Body of pancreas (tissue), 4 donors: ENCODE data around the gene CDS2.

ENCODE experiments used
- POLR2A ChIP-seq, 3 donors: fragments of 450-650 bp; IDR thresholded peaks; one replicate each; pipeline ENCODE4 v1.6.1; 2016; ENCODE audit warnings: antibody characterized with exemption in 3 of 3, mild to moderate bottlenecking in 2 of 3
- TF ChIP-seq, protein P1 (sequence below), 7 experiments: fragments of 450-650 bp in 4 of 7; fragments of 200-600 bp in 3 of 7; sonication (generic) in 3 of 7; IDR thresholded peaks; one replicate each; pipeline ENCODE4 v1.5.1; 2016 to 2019; ENCODE audit warnings: antibody characterized with exemption in 7 of 7

DNA sequence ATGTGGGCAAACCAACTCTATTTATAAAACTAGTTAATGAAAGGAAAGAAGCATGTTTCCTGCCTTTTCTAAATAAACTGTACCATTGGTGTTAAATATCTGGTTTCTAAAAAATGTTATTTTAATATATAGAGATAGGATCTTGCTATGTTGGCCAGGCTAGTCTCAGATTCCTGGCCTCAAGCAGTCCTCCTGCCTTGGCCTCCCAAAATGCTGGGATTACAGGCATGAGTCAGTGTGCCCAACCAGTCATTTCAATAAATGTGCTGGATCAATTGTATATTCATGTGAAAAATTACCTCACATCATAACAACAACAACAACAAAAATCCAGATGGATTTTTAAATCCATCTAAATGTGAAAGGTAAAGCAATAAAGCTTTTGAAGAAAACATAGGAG is 80.3 kb downstream of the CDS2 start:
- TF ChIP-seq, protein P1, sequence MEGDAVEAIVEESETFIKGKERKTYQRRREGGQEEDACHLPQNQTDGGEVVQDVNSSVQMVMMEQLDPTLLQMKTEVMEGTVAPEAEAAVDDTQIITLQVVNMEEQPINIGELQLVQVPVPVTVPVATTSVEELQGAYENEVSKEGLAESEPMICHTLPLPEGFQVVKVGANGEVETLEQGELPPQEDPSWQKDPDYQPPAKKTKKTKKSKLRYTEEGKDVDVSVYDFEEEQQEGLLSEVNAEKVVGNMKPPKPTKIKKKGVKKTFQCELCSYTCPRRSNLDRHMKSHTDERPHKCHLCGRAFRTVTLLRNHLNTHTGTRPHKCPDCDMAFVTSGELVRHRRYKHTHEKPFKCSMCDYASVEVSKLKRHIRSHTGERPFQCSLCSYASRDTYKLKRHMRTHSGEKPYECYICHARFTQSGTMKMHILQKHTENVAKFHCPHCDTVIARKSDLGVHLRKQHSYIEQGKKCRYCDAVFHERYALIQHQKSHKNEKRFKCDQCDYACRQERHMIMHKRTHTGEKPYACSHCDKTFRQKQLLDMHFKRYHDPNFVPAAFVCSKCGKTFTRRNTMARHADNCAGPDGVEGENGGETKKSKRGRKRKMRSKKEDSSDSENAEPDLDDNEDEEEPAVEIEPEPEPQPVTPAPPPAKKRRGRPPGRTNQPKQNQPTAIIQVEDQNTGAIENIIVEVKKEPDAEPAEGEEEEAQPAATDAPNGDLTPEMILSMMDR (IDR thresholded peaks at IDR 0.05) = no peak
- no peak for TF ChIP-seq POLR2A (IDR thresholded peaks at IDR 0.05)
